Measurements from ENCODE around the gene PPM1K. TPM values are rescaled to one million over a fixed set of nuclear protein-coding genes. Genes with fewer than 3 reads are reported as not detected.

Gene PPM1K
- total RNA-seq, 1 donor from 2014 or later, result 248 TPM

DNA sequence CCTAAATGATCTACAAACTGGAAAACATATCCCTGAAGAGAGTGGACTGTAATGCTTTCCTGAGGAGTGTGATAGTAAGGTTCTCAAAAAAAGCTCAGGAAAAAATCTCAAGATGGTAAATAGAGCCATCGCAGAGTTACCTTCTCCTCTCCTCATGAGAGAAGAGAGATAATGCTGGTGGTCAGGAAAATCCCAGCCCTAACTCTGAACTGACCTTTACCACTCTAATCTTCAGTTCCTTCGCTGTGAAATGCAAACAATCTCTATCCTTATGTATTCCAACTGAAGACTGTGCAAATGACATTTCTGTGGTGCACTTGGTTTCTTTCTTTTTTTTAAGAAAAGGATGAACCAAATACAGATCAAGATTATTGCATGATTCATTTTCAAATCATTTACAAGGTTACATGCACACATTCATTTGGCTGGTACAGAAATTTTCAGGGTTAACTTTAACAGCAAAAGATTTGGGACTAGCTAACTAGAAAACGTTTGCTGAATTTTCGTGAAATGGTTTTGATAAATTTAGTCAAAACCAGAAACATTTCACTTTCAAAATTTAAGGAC is 8.3 kb downstream of the PPM1K start:
- H3K4me1 ChIP-seq, result peaks cover 83% of the 10 kb centered on the region
- H3K4me3 ChIP-seq, result no peak overlapping the region

DNA sequence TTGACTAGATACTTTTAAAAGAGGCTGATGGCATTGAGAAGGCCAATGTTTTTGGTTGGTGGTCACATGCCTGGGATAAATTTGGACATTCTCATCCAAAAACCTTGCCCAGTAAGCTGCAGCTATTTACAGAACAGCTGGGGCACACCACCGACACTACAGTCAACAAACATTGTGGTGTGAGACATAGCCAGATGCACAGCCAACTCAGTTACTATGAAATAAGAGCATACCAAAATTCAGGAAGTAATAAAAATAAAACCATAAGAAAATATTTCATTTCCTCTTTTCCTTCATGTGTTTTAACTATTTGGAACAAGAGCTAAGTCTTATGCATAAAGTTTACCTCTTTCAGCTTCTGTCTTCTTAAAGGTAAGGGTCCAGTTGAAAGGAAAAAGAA is 8.8 kb downstream of the PPM1K start:
- no peaks in the 10 kb centered on the region for H3K9me3 ChIP-seq (replicated peaks)
- H3K4me1 ChIP-seq, result peaks cover 81% of the 10 kb centered on the region
- H3K4me3 ChIP-seq, result no peak overlapping the region
- DNase-seq, result no peak
- H3K36me3 ChIP-seq, result peaks cover 52% of the 10 kb centered on the region
- no peaks in the 10 kb centered on the region for H3K27me3 ChIP-seq (ENCODE audit: low read depth)
- TF ChIP-seq, protein P1, sequence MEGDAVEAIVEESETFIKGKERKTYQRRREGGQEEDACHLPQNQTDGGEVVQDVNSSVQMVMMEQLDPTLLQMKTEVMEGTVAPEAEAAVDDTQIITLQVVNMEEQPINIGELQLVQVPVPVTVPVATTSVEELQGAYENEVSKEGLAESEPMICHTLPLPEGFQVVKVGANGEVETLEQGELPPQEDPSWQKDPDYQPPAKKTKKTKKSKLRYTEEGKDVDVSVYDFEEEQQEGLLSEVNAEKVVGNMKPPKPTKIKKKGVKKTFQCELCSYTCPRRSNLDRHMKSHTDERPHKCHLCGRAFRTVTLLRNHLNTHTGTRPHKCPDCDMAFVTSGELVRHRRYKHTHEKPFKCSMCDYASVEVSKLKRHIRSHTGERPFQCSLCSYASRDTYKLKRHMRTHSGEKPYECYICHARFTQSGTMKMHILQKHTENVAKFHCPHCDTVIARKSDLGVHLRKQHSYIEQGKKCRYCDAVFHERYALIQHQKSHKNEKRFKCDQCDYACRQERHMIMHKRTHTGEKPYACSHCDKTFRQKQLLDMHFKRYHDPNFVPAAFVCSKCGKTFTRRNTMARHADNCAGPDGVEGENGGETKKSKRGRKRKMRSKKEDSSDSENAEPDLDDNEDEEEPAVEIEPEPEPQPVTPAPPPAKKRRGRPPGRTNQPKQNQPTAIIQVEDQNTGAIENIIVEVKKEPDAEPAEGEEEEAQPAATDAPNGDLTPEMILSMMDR (IDR thresholded peaks at IDR 0.05; ENCODE audit: borderline replicate concordance), result no peak
- intact Hi-C loops (cut with micrococcal nuclease), result loop anchor here (10.0 kb wide), 1 partner anchor 99 kb away; the partner anchor contains the start of gene HERC6
- peak overlapping the region; percentile 51 for H3K27ac ChIP-seq (replicated peaks)

More for the DNA sequence above, 8.3 kb downstream of the PPM1K start:
- Histone ChIP-seq H3K9me3 (replicated peaks) (no peaks in the 10 kb centered on the region), H3K27me3 (ENCODE audit: low read depth) (no peaks in the 10 kb centered on the region), H3K27ac (replicated peaks) (peak overlapping the region; percentile 51), H3K36me3 (peaks cover 48% of the 10 kb centered on the region)
- no peak for DNase-seq
- TF ChIP-seq, protein P1 (IDR thresholded peaks at IDR 0.05; ENCODE audit: borderline replicate concordance), result no peak
- intact Hi-C loops (cut with micrococcal nuclease), result loop anchor here (10.0 kb wide), 1 partner anchor 99 kb away; the partner anchor contains the start of gene HERC6

DNA sequence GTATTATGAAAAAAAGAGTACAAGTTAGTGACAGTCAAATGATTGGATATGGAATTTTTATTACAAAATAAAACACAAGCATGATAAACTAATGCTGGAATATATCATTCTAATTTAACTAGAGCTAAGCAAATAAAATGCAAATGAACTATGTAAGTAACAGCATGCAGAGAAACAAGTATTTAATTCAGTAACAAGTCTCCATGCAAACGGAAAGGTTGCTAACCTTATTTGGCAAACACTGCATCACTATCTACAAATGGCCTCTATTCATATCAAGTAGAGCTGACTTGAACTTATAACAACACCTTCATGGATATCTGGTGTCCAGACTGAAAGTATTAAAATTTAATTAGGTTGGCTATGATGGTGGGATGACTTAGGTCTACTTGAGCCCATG is 15.4 kb downstream of the PPM1K start:
- intact Hi-C loops (cut with micrococcal nuclease), result no loop called here
- peaks cover 59% of the 10 kb centered on the region for H3K36me3 ChIP-seq

DNA sequence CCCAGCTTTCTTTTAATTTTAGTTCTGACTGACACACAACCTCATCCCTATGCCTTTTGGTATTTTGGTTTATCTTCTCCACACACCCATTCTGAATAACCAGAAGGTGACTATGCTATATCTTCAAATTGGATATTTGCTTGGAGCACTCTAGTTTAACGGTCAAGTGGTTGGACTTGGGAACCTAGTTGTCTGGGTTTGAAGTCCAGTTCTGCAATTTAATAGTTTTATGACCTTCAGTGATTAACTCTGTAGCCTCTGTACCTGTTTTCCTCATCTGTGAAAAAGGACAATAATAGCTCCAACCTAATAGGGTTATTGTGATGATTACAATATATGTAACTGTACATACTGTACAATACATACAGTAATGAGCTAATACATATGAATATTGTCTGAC is 20.0 kb downstream of the PPM1K start:
- H3K9me3 ChIP-seq (replicated peaks), result no peaks in the 10 kb centered on the region
- intact Hi-C loops (cut with micrococcal nuclease), result no loop called here
- no peak for DNase-seq
- TF ChIP-seq, protein P1 (IDR thresholded peaks at IDR 0.05; ENCODE audit: borderline replicate concordance), result no peak
- no peak overlapping the region for H3K4me3 ChIP-seq
- peaks cover 64% of the 10 kb centered on the region for H3K36me3 ChIP-seq
- no peaks in the 10 kb centered on the region for H3K4me1 ChIP-seq
- no peak overlapping the region for H3K27ac ChIP-seq (replicated peaks)
- no peaks in the 10 kb centered on the region for H3K27me3 ChIP-seq (ENCODE audit: low read depth)

More for the DNA sequence above, 15.4 kb downstream of the PPM1K start:
- Histone ChIP-seq H3K27me3 (ENCODE audit: low read depth) (no peaks in the 10 kb centered on the region), H3K4me3 (no peak overlapping the region), H3K9me3 (replicated peaks) (no peaks in the 10 kb centered on the region), H3K27ac (replicated peaks) (no peak overlapping the region), H3K4me1 (peaks cover 18% of the 10 kb centered on the region)
- no peak for DNase-seq
- TF ChIP-seq, protein P1 (IDR thresholded peaks at IDR 0.05; ENCODE audit: borderline replicate concordance), result no peak

GRCh38 chr4:88257726-88258125 is 26.6 kb downstream of the PPM1K start:
- no peak for DNase-seq
- Histone ChIP-seq H3K4me3 (no peak overlapping the region), H3K27ac (replicated peaks) (no peak overlapping the region), H3K9me3 (replicated peaks) (no peaks in the 10 kb centered on the region), H3K4me1 (no peaks in the 10 kb centered on the region), H3K27me3 (ENCODE audit: low read depth) (no peaks in the 10 kb centered on the region), H3K36me3 (peaks cover 19% of the 10 kb centered on the region)
- intact Hi-C loops (cut with micrococcal nuclease), result no loop called here
- TF ChIP-seq, protein P1 (IDR thresholded peaks at IDR 0.05; ENCODE audit: borderline replicate concordance), result no peak
